ENCODE measurements around the gene LRRC10B. TPM values are rescaled to one million over a fixed set of nuclear protein-coding genes. Genes with fewer than 3 reads are reported as not detected.
A peak's percentile ranks its signal among the peaks of the same experiment; 100 is the strongest.

Gene LRRC10B
- total and polyA plus RNA-seq, 3 experiments from 2014 or later, result not detected

DNA sequence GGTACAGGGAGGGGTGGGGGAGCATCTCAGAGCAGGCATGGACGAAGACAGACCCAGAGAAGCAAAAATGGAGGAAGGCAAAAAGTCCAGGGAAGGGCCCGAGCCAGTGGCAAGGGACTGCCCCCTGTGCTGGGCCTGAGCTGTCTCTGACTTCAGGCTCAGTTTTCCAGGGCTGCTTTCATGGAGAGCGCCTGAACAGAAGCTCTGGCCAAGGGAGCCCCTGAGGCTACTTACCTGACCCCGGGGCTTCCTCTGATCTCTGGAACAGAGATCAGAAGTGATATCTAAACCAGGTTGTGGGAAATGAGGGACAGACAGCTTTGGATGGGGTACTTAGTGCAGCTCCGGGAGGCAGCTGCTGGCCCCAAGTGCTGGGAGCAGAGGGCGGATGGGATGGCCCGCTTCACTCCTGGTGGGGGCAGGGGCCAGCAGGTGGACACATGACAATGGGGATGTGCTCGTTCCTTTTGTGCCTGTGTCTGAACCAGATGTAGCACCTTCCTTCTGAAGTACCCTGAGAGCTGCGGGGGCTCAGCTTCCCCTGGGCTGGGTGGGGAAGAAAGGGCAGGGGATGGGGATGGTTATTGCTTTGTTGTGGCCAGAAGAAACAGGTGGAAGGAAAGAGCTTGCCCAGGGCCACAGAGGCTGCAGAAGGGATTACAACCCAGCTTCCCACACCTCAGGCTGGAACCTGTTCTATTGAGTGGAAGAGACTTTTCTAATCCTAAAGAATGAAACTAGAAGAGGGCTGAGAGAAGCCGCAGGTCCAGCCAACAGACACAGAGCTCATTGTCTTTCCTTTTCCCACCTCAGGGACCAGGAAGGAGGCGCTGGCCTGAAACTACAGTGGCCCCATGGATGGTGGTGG lies 5.7 kb downstream of the LRRC10B start:
- no peaks in the 10 kb centered on the region for H3K36me3 Mint-ChIP-seq
- Histone ChIP-seq H3K27ac (ENCODE audit: low read depth, low read length) (no peak overlapping the region), H3K4me3 (ENCODE audit: low read length) (no peak overlapping the region), H3K27me3 (ENCODE audit: insufficient read depth, low read length, poor library complexity, severe bottlenecking) (peaks cover 24% of the 10 kb centered on the region), H3K36me3 (ENCODE audit: insufficient read depth, low read length) (no peaks in the 10 kb centered on the region), H3K9me3 (ENCODE audit: low read length) (no peaks in the 10 kb centered on the region), H3K4me1 (ENCODE audit: insufficient read depth, low read length) (peaks cover 15% of the 10 kb centered on the region)
- H3K4me1 Mint-ChIP-seq, result peaks cover 7 to 15% (median 9%) of the 10 kb centered on the region in 3 donors
- peaks cover 24 to 43% of the 10 kb centered on the region in 2 donors for H3K27me3 Mint-ChIP-seq
- POLR2A ChIA-PET, result no interaction called here
- CTCF ChIA-PET, result interaction anchor here (0.7 to 1.5 kb wide), 3 partner anchors 11 to 68 kb away, joined by 3 to 7 read pairs (median 3); no protein-coding TSS in a partner anchor
- no peak for DNase-seq
- H3K4me3 Mint-ChIP-seq, result no peak overlapping the region
- peak overlapping the region in 1 of 8 donors; percentile 85 for H3K27ac Mint-ChIP-seq
- no peaks in the 10 kb centered on the region for H3K9me3 Mint-ChIP-seq

DNA sequence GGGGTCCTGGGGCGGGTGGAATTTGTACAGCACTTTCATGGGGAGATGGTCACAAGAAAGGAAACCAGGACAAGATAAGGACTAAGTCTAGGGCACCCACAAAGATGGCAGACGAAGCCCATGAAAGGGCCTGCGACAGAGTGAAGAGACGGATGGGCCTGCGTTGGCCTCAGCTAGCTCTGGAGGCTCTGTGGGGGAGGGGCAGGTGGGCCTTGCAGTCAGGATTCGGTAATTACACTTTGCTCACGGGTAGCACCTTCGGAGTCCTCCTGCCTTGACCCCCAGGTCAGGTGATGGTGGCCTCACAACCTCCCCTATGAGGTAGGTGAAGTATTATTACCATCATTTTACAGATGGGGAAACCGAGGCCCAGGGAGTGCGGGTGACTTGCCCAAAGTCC lies 7.1 kb downstream of the LRRC10B start:
- ChIA-PET CTCF (interaction anchor here (1.9 to 2.6 kb wide), 3 partner anchors 7 to 179 kb away, joined by 5 to 14 read pairs (median 13); partner anchors contain the start of gene LRRC10B), POLR2A (no interaction called here)
- Mint-ChIP-seq H3K27me3 (peaks cover 18 to 40% of the 10 kb centered on the region in 2 donors), H3K9me3 (no peaks in the 10 kb centered on the region), H3K4me1 (peaks cover 6 to 12% (median 7%) of the 10 kb centered on the region in 3 donors), H3K36me3 (no peaks in the 10 kb centered on the region), H3K27ac (no peak overlapping the region), H3K4me3 (peak overlapping the region in 1 of 7 donors; percentile 54)
- H3K36me3 ChIP-seq (ENCODE audit: insufficient read depth, low read length), result no peaks in the 10 kb centered on the region
- peaks cover 12% of the 10 kb centered on the region for H3K27me3 ChIP-seq (ENCODE audit: insufficient read depth, low read length, poor library complexity, severe bottlenecking)
- H3K4me1 ChIP-seq (ENCODE audit: insufficient read depth, low read length), result peaks cover 9% of the 10 kb centered on the region
- DNase-seq, result no peak
- H3K27ac ChIP-seq (ENCODE audit: low read depth, low read length), result no peak overlapping the region
- H3K4me3 ChIP-seq (ENCODE audit: low read length), result no peak overlapping the region
- no peaks in the 10 kb centered on the region for H3K9me3 ChIP-seq (ENCODE audit: low read length)

DNA sequence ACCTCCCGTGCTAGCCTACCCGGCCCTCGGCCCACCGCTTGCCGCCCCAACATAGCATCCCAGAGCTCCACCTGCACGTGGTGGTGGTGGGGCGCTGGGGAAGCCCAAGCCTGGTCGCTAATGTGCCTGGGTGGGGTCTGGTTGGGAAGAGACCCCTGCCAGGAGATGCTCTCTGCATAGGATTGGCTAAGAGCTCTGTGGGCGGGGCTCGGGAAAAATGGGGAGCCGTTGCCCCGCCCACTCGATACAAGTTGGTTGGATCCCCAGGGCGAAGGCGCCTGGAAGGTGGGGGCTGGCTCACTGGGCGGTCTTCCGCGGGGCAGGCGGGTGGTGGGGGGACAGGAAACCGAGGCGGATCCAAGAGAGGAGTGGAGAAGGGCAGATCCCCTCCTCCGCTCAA lies 7.6 kb downstream of the LRRC10B start:
- no peaks in the 10 kb centered on the region for H3K36me3 Mint-ChIP-seq
- ChIA-PET POLR2A (no interaction called here), CTCF (interaction anchor here (1.2 to 3.0 kb wide), 16 partner anchors 8 to 182 kb away, joined by 3 to 21 read pairs (median 5); partner anchors contain the start of gene LRRC10B)
- H3K9me3 Mint-ChIP-seq, result no peaks in the 10 kb centered on the region
- no peak for DNase-seq
- H3K27ac Mint-ChIP-seq, result no peak overlapping the region
- peaks cover 6 to 12% (median 7%) of the 10 kb centered on the region in 3 donors for H3K4me1 Mint-ChIP-seq
- peak overlapping the region in 2 of 7 donors; percentile 59 to 72 for H3K4me3 Mint-ChIP-seq
- Histone ChIP-seq H3K4me3 (ENCODE audit: low read length) (peak overlapping the region; percentile 61), H3K36me3 (ENCODE audit: insufficient read depth, low read length) (no peaks in the 10 kb centered on the region), H3K4me1 (ENCODE audit: insufficient read depth, low read length) (peaks cover 9% of the 10 kb centered on the region), H3K9me3 (ENCODE audit: low read length) (no peaks in the 10 kb centered on the region), H3K27me3 (ENCODE audit: insufficient read depth, low read length, poor library complexity, severe bottlenecking) (peaks cover 11% of the 10 kb centered on the region), H3K27ac (ENCODE audit: low read depth, low read length) (no peak overlapping the region)
- peaks cover 16 to 38% of the 10 kb centered on the region in 2 donors for H3K27me3 Mint-ChIP-seq

GRCh38 chr11:61516675-61517572 lies 8.4 kb downstream of the LRRC10B start:
- H3K9me3 ChIP-seq (ENCODE audit: low read length), result no peaks in the 10 kb centered on the region
- peak overlapping the region in 2 of 8 donors; percentile 57 to 68 for H3K27ac Mint-ChIP-seq
- H3K36me3 Mint-ChIP-seq, result no peaks in the 10 kb centered on the region
- DNase-seq, result peak; percentile 41 to 68 (median 50)
- H3K27me3 ChIP-seq (ENCODE audit: insufficient read depth, low read length, poor library complexity, severe bottlenecking), result peaks cover 11% of the 10 kb centered on the region
- H3K27ac ChIP-seq (ENCODE audit: low read depth, low read length), result no peak overlapping the region
- H3K4me3 Mint-ChIP-seq, result peak overlapping the region in 6 of 7 donors; percentile 47 to 72 (median 63)
- no peaks in the 10 kb centered on the region for H3K9me3 Mint-ChIP-seq
- H3K36me3 ChIP-seq (ENCODE audit: insufficient read depth, low read length), result no peaks in the 10 kb centered on the region
- peak overlapping the region; percentile 61 for H3K4me3 ChIP-seq (ENCODE audit: low read length)
- peaks cover 9% of the 10 kb centered on the region for H3K4me1 ChIP-seq (ENCODE audit: insufficient read depth, low read length)
- peaks cover 14 to 32% of the 10 kb centered on the region in 2 donors for H3K27me3 Mint-ChIP-seq
- ChIA-PET POLR2A (no interaction called here), CTCF (interaction anchor here (0.6 to 3.0 kb wide), 20 partner anchors 9 to 744 kb away, joined by 3 to 21 read pairs (median 4); partner anchors contain the start of gene LRRC10B)
- peaks cover 6 to 12% (median 7%) of the 10 kb centered on the region in 3 donors for H3K4me1 Mint-ChIP-seq

- Histone ChIP-seq H3K27ac (ENCODE audit: low read depth, low read length) (no peak overlapping the region), H3K27me3 (ENCODE audit: insufficient read depth, low read length, poor library complexity, severe bottlenecking) (peaks cover 11% of the 10 kb centered on the region), H3K9me3 (ENCODE audit: low read length) (no peaks in the 10 kb centered on the region), H3K4me3 (ENCODE audit: low read length) (no peak overlapping the region), H3K4me1 (ENCODE audit: insufficient read depth, low read length) (peaks cover 9% of the 10 kb centered on the region), H3K36me3 (ENCODE audit: insufficient read depth, low read length) (no peaks in the 10 kb centered on the region)
- no peaks in the 10 kb centered on the region for H3K9me3 Mint-ChIP-seq
- H3K36me3 Mint-ChIP-seq, result no peaks in the 10 kb centered on the region
- ChIA-PET POLR2A (no interaction called here), CTCF (interaction anchor here (1.2 to 3.0 kb wide), 6 partner anchors 9 to 182 kb away, joined by 3 to 21 read pairs (median 14); partner anchors contain the start of gene LRRC10B)
- no peak for DNase-seq
- peaks cover 12 to 32% of the 10 kb centered on the region in 2 donors for H3K27me3 Mint-ChIP-seq
- H3K4me1 Mint-ChIP-seq, result peaks cover 6 to 12% (median 7%) of the 10 kb centered on the region in 3 donors
- H3K27ac Mint-ChIP-seq, result no peak overlapping the region
- H3K4me3 Mint-ChIP-seq, result no peak overlapping the region
These were observed 9.7 kb downstream of the LRRC10B start for GRCh38 chr11:61518032-61518795.

DNA sequence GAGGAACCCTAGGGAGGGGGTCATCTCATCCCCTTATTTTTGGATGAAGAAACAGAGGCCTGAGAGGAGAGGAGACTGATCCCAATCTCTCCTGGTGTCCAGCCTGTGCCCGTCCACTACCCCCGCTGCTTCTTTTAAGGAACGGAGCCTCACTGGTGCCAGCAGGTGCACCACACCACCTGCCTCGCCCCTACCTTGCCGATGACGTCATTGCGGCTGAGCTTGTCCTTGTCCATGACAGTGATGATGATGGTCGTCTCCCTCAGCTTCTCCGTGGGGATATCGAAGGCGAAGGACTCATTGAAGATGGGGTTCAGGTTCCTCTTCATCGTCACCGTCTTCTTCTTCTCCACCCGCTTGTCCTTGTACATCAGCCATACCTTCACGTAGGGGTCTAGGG lies 14.3 kb downstream of the LRRC10B start:
- Mint-ChIP-seq H3K9me3 (no peaks in the 10 kb centered on the region), H3K36me3 (no peaks in the 10 kb centered on the region), H3K4me3 (no peak overlapping the region), H3K4me1 (no peaks in the 10 kb centered on the region), H3K27me3 (peaks cover 9 to 50% of the 10 kb centered on the region in 2 donors), H3K27ac (no peak overlapping the region)
- ChIA-PET POLR2A (no interaction called here), CTCF (no interaction called here)
- Histone ChIP-seq H3K4me1 (ENCODE audit: insufficient read depth, low read length) (no peaks in the 10 kb centered on the region), H3K4me3 (ENCODE audit: low read length) (no peak overlapping the region), H3K9me3 (ENCODE audit: low read length) (no peaks in the 10 kb centered on the region), H3K36me3 (ENCODE audit: insufficient read depth, low read length) (no peaks in the 10 kb centered on the region), H3K27me3 (ENCODE audit: insufficient read depth, low read length, poor library complexity, severe bottlenecking) (no peaks in the 10 kb centered on the region), H3K27ac (ENCODE audit: low read depth, low read length) (no peak overlapping the region)
- DNase-seq, result no peak

DNA sequence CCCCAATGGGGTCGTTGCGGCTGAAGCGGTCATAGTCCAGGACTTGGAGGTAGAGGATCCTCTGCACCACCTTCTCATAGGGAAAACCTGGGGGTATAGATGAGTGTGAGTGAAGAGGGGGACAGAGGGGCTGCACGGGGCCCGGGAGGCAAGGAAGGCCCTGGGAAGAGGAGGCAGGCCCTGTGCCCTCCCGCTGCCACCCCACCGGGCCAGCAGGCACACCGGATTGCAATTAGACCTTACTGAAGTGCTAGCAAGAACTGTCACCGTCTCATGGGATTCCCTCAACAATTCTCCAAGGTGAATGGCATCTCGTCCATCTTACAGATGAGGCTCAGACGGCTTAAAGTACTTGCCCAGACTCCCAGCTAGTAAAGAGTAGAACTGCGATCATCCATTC lies 15.9 kb downstream of the LRRC10B start:
- H3K36me3 ChIP-seq (ENCODE audit: insufficient read depth, low read length), result no peaks in the 10 kb centered on the region
- H3K4me3 Mint-ChIP-seq, result no peak overlapping the region
- H3K36me3 Mint-ChIP-seq, result no peaks in the 10 kb centered on the region
- H3K9me3 ChIP-seq (ENCODE audit: low read length), result no peaks in the 10 kb centered on the region
- no peak for DNase-seq
- peaks cover 6 to 48% of the 10 kb centered on the region in 2 donors for H3K27me3 Mint-ChIP-seq
- no peak overlapping the region for H3K4me3 ChIP-seq (ENCODE audit: low read length)
- H3K4me1 Mint-ChIP-seq, result no peaks in the 10 kb centered on the region
- H3K9me3 Mint-ChIP-seq, result no peaks in the 10 kb centered on the region
- H3K27ac Mint-ChIP-seq, result no peak overlapping the region
- no peaks in the 10 kb centered on the region for H3K4me1 ChIP-seq (ENCODE audit: insufficient read depth, low read length)
- H3K27ac ChIP-seq (ENCODE audit: low read depth, low read length), result no peak overlapping the region
- ChIA-PET POLR2A (no interaction called here), CTCF (no interaction called here)
- no peaks in the 10 kb centered on the region for H3K27me3 ChIP-seq (ENCODE audit: insufficient read depth, low read length, poor library complexity, severe bottlenecking)
